GM21786 (cell line): Measurements from ENCODE around the gene SUPT3H.

ENCODE experiments used
- ATAC-seq: cut with Tn5 transposase; IDR thresholded peaks from one replicate; pipeline ENCODE4 v1.9.1; 2021; ENCODE audit not compliant: unreplicated experiment

The SUPT3H gene

DNA sequence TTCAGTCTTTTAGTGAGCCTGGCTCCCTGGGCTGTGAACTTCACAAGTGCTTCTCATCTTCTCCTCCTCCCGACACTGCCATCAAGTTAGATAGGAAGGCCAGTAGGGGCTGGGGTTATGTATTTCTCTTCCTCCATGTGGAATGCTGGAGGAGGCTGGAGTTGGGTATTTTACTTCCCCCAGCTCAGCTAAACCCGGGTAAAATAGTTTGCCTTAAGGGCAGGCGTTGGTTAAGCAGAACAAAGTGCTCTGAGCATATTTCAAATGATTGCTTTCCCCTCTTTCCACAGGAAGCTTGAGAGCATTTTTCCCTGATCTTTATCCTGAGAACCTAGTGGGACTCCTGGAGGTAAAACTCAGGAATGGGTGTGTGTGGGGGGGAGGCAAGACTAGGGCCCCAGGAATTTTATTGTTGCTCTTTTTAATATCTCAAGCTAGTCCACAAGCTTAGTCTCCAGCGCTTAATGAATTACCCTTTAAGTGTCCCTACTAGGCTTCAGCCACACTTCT, 16.9 kb upstream of the SUPT3H start:
- no peak for ATAC-seq

DNA sequence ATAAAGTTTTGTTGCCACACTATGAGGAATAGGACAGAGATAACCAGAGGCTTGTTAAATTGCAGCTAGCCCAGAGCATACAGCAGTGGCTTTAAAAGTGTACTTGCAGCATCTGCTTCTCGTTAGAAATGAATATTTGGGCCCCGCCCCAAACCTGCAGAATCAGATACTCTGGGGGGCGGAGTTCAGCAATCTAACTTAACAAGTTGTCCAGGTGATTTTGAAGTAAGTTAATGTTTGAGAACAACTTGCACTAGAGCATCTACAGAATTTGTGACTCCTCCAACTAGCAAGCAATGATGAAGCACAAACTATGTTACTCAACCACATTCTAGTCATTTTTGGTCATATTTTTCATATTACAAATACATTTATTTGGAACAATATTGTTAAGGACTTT, 10.6 kb upstream of the SUPT3H start:
- no peak for ATAC-seq

DNA sequence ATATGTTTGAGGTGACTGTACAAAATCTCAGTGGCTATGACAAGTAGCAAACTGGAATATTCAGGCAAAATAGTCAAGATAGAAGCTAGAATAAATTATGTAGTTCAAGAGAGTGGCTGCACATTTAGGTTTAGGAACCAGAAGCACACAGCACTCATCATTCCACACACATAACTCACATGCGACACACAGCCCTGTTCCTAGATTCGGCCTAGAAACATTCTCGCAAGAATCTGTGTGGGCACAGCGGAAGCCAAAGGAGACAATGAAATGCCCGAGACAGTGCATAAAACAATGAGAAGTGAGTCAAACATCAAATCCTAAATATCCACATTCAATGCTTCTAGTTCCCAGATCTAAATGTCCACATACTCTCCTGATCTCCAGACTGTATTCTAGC, 9.5 kb upstream of the SUPT3H start:
- ATAC-seq = no peak

DNA sequence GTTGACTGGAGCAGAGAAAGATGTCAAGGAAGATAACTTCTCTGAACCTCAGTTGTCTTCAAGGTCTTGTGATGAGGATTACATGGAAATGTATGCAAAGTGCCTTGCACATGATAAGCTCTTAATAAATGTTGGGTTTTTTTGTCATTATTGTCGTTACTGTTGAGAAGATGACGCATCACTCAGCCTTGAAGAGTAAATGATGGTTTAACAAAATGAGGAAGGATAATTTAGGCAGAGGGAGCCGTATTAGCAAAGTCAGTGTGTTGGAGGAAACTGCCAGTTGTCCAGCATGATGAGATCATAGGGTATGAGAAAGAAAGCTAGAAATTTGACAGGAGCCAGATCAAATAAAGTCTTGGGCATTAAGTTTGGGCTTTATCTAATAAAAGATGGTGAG, 8.8 kb upstream of the SUPT3H start:
- ATAC-seq = no peak

DNA sequence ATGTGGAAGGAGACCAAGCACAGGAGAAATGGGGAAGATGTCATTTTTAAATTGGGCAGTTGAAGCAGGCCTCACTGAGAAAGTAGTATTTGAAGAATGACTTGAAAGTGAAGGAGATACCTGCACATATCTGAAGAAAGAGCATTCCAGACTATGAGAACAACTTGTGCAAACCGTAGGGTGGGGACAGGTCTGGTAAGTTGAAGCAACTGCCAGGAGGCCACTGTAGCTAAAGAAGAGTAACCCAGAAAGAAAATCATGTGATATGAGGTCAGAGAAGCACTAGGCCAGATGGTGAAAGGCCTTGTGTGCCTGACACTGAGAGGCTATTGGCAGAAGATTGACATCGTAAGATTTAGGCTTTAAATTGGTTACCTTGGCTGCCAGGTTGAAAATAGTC, 4.7 kb upstream of the SUPT3H start:
- ATAC-seq = no peak

DNA sequence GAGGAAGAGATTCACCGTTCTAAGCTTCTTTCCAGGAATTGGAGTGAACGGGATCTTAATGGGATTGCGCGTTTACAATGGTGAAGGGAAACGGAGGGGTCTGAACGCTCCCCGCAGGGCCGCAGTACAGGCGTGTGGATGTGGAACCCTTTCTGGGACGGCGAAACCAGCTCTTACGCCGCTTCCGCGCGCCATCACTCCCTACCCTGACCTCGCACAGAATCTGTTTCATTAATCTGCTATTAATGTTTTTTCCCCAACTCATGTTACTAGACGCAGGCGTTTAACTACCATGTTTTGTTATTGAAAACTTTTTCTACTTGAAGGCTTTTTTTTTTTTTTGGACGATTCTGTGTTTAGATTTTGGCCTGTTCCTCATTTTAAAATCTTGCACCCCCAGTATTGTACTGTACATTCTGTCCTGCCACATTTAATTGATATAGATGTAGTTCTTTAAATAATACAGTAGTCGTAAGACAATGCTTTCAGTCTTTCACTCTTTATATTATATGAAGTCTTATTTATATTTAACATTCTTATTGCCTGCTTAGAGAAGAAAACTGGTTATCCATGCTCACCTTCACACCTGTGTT, 696 bp upstream of the SUPT3H start:
- peak; percentile 25 for ATAC-seq

DNA sequence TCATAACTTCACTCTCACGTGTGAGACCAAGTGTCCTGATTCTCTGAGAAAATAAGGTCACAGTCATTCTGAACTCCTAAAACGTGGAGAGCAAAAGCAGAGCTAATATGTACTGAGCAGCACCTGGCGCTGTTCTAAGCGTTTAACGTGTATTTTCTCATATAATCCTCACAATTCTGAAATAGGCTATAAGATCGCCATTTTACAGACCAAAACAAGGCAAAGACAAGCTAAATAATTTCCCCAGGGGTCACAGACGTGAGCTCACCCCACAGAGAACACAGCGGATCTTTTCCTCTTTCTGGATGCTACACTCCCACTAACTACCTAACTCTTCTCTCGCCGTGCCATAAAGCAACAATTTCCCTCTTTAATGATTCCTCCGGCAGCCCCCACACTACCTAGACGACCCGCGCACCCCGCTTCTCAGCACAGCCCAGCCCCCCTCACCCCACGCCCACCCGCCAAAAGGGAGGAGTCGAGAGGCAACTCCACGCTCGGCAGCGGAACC, 636 bp downstream of the SUPT3H start:
- peak; percentile 8 for ATAC-seq

DNA sequence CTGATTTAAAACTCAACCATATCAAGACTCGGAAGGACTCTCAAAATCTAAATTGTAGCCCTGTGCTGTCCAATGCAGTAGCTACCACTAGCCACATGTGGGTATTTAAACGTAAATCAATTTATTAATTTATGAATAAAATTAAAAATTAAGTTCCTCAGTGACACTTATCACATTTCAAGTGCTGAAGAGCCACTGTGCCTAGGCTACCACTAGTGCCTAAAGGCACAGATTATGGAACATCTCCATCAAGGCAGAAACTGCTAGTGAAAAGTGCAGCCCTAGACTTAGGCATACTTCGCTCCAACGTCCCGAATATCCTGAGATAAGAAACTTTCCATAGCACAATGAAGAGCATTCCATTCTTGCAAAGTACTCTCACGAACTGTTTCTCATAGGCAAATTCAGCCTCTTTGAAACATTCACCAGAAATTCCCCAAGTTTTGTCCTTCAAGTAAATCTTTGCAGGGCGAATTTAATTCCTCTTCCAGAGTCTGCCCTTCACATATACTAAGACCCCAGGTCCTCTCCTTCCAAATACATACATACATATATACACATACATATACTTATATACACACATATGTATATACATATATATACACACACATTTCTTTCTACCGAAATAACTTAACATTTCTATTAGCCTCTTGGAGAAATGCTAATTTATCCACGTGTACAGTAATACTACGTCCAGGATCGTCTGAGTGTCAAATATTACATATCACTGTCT, 1.3 kb downstream of the SUPT3H start:
- ATAC-seq = no peak

DNA sequence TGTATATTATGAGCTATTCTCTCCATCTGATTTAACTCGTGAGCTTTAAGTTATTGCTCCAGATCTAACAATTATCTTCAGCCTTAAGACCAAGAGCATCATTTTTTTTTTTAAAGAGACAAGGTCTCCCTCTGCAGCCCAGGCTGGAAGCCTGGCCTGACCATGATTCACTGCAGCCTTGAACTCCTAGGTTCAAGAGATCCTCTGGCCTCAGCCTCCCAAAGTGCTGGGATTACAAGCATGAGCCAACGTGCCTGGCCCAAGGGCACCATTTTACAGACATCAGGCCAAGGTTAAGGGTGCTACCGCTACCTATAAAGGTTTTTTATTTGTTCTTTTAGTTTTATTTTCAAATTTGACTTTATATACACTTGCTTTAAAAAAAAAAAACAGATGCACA, 2.3 kb downstream of the SUPT3H start:
- no peak for ATAC-seq

DNA sequence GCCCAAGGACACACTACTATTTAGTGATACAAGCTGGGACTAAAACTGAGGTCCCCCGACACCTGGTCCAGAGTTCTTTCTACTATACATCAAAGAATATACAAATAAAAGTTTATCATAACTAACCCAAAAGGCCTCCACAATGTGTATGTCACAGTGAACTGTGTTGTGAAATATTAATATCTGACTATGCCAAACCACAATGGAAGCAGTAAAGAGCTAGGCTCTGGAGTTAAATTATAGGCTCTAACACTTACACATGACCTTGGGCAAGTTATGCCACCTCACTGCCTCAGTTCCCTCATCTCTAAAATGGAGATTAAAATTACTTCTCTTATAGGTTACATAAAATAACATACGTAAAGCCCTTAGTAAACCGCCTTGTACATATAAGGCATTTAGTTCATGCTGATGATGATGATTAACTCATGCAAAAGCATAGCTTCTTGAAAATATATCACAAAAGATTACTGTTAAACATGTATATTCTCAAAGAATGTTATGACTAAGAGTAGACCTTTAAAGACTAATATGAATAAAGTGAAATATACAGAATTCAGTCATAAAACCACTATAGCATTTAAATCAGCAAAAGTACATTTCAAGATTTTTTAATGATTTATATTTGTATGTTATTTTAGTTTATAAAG, 5.7 kb downstream of the SUPT3H start:
- no peak for ATAC-seq

DNA sequence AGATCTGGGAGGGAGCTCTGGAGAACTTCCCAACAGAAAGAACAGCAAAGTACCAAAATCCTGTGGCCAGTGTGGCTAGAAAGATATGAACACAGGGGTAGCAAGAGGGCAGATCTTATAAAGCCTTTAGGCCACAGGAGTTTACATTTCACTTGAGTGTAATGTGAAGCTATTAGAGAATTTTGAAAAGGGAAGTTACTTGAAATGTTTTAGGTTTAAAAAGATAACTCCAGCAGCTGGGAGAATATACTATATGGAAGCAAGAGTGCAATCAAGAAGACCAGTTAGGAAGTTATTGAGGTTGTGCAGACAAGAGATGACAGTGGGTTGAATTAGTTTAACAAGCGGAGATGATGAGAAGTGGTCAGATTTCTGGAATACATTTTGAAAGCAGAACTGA, 7.9 kb downstream of the SUPT3H start:
- ATAC-seq = no peak

DNA sequence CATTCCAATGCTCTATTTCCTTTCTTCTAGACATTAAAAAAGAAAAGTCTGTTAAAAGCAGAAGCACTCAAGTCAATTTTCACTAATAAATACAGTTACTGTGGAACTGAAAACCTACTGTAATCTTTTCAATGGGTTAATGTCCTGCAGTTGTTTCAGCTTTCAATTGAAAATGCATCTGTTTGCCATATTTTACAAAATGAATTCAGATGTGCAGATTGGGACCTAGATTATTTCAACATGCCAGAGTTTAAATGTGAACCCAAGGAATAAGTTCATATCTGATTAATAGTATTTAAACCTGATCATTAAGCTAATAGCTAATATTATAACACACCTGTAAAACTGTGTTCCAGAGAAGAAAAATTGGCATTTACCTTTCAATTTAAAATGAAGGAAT, 9.7 kb downstream of the SUPT3H start:
- no peak for ATAC-seq

DNA sequence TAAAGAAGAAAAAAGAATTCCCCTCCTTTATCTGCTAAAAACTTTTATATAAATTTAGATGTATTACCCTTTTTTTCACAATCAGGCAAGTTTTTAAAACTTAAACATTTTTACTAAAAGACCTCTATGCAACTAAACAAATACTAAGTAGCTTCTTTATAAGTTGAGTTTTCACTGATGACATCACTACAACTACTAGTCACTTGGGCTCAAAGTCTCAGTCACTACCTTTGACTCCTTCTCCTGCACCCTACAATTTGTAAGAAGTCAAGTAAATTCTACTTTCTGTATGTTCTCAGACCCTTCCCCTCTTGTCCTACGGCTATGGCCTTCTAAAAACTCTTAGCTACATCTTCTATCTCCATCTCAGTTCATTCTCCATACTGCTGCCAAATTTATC, 11.2 kb downstream of the SUPT3H start:
- no peak for ATAC-seq

DNA sequence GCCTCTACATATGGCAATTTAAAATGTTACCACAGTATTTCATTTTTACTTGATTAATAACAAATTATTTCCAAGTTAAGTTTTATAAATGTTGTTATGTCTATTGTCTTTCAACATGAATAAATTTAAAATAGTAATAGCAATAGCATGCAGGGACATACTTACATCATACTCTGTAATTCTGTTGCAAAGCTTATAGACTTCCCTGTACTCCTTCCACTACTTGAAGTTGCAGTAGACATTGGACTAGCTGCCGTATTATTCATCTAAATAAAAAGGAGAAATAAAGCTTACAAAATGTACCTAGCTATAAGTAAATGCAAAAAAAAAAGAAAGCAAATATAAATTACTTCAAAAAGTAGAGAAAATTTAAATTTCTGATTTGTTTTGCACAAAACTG, 12.7 kb downstream of the SUPT3H start:
- ATAC-seq = no peak

DNA sequence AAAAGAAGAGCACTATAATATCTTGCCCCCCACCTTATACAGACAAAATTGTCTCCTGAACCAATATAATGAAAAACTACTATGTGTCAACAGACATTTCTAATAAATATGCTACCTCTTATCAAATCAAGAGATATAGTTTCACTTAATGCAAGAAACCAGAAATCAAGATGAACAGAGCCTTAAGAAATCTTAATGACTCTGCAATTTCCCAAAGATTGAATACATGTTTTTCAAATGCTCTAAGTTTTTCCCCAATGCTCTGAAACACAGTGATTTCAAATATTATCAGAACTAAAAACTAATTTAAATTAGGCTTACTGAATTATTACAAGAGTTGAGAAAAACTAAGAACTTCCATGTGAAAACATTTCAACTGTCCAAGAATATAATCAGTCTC, 13.3 kb downstream of the SUPT3H start:
- ATAC-seq = no peak

DNA sequence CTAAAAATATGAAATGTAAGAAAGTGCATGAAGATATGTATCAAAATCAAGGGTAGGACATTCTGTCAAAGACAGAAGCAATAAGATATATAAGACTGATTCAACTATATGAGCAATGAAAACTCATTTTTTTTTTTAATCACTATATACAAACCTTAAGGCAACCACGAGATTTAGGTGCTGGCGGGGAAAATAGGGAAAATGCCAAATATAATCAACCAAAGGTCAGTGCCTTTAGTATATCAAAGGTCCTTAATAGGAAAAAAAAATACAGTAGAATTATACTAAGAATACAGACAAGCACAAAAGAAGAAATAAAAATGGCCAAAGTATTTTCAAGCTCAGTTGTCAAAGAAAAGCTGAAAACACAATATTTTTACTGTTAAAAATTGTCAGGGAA, 24.1 kb downstream of the SUPT3H start:
- ATAC-seq = no peak

DNA sequence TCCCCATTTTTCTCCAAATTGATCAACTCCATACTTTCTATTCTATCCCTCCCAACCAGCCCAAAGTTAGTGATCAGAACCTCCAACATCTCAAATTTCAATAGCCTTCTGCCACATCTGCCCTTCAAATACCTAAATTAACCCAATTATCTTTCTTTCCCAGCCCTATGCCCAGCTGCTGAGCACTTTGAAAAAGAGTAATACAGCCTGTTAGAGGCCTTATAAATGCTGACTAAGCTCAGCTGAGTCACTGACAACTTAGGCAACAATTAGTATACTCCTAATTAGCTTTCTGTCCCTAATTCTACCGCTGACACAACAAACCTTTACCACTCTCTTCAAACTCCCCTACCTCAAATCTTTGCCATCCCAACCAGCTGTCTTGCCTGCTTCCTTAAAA, 26.1 kb downstream of the SUPT3H start:
- ATAC-seq = no peak

DNA sequence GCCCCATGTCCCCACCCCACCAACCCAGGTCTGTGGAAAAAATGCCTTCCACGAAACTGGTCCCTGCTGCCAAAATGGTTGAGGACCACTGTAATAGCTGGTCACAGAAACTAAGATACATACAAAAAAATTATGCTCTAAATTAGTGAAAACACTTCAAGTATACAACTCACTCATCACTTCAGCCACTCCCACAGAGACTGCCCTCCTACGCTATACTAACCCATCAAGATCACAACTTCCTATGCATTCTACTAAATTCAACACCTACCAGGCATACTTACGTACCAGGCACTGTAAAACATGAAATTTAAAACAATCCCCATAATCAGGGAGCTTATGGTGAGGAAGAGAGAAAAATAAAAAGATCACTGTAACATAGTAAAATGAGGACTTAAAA, 26.7 kb downstream of the SUPT3H start:
- ATAC-seq = no peak

DNA sequence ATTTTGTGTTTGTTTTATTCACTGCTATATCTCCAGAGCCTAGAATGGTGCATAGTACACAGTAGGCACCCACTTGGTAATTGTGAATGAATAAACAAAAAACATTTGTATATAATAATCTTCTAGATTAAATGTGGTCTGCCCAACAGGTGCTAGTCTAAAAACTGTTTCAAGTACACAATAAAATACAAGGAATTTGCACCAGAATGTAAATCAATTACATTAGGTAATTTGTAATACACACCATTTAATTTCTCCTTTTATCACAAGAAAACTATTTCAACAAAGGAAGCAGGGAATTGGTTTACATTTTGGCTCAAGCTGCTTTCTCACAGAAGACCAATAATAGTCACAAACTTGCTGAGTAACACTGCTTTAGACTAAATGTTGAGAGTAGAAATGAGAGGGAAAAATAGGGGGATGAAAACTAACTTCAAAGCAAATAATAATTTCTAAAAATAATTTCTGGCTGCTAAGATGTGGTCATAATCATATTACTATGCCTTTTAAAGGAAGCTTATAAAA, 27.5 kb downstream of the SUPT3H start:
- ATAC-seq = no peak

DNA sequence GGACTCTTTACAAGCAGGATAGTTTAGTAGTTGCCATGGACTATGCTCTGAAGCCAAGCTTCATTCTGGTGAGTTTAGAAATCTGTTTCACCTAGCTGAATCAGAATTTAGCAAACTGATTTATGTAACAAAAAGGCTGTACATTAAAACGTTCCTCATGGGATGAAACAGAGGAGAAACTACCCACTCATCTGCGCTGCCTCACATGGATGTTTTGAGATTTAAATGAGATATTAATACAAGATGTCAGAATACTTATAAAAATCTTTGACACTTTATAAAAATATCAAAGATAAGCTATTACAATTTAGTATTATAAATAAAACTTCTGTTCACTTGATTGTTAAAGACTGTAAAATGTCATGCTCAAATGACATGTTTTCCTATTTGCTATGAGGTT, 32.8 kb downstream of the SUPT3H start:
- ATAC-seq = no peak

DNA sequence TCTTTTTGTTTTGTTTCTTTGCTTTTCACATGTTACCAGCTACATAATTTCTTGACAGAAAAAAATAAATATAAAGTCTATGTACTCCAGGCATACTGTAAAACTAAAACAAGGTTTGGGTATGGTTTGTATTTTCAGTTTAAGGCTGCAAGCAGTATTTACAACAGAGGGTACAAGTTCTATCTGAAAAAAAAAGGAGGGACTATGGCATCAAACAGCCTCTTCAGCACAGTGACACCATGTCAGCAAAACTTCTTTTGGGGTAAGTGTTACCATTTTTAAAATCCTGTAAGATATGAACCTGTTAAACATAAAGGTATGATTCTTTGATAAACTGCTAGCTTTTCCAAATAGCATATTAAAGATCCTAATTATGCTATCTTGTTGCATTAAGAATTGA, 49.2 kb downstream of the SUPT3H start:
- ATAC-seq = no peak

DNA sequence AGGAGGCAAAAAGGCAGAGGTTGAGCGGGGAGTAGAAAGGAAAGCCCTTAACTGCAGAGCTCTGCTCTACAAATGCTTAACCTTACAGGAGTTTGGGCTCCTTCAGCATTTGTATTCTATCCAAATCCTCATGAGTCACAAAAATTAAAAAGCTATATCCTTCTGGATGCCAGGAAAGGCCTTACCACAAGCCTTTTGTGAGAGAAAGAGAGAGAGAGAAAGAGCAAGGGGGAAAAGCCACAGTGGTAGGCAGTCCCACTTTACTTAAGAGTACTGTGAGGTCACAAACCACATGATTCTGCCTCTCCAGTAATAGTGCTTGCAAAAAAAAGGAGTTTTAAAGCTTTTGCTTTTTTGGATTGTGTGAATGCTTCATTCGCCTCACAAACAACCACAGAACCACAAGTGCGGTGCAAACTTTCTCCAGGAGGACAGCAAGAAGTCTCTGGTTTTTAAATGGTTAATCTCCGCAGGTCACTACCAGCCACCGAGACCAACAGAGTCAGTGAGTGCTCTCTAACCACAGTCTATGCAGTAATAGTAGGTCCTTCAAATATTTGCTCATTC, 49.7 kb downstream of the SUPT3H start, which contains the start of gene RUNX2:
TSS of gene RUNX2 (plus strand) at position 375 of the 567 bp plus-strand sequence. CDS start 397 bp downstream, outside the sequence.
- no peak for ATAC-seq
